ENCODE results near the gene ZNF836.
"Not testable (repeated sequence)": the region's sequence is repeated elsewhere in the genome, so short reads cannot be mapped to it uniquely, and the experiment has no call there.

ZNF836 gene

DNA sequence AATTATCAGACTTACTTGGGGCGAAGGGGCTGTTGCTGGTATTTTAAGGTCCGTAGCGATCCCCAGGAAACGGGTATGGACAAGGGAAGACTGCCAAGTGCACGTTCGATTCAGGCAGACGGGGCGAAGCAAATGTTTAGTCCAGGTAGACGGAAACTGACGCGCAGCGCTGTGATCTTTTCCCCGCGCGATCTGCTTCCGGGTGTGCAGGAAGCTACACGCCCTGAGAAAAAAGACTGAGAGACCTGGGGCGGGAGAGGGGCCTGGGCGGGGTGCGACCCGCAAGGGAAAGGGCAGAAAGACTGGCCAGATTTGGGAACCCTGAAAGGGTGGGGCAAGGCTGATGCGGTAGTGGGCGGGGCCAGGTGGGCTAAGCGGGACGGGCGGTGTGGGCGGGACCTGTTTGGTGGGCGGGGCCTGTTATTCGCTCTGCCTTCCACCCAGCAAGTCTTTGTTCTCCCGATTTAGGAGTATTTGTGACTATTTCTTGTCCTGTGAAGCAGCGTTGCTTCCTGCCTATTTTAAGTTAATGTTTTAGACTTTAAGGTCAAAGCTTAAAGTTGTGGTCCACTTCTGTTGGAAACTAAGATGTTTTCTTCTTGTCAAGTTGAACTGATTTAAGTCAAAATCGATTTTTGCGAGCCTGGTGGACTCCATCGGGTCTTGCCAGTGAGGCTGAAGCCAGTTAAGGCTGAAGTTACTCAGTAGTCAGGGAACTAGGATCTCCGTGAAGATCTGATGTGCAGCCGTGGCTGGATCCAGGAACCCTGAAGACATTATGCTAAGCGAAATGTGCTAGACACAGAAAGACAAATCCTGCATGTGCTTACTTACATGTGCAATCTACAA is at the start of gene ZNF836:
TSS of gene ZNF836 (minus strand) at position 301 of the 849 bp plus-strand sequence. CDS start 3,549 bp downstream, outside the sequence.
- DNase-seq: peak; percentile 95

DNA sequence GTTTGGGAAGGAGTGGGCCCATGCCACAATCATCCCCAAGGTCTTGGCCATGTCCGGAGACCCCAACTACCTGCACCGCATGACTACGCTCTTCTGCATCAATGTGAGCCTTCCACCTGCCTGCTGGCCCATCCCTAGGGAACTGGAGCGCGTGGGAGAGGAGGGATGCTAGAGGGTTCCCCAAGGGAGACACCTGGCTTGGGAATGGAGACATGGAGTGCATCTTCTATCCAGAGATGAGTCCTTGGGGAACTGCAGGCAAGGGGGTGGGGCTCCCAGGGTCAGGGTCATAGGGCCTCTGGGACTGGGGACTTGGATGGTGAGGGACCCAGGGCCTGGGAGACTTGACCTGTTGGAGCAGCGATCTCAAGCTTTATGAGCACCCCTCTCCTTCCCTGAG is 49.6 kb upstream of the ZNF836 start:
- no peak for DNase-seq

- DNase-seq: no peak
Observed at GRCh38 chr19:52219611-52220010, 48.2 kb upstream of the ZNF836 start.

- peak; percentile 54 for DNase-seq
Observed at GRCh38 chr19:52217576-52217975, 46.2 kb upstream of the ZNF836 start.

DNA sequence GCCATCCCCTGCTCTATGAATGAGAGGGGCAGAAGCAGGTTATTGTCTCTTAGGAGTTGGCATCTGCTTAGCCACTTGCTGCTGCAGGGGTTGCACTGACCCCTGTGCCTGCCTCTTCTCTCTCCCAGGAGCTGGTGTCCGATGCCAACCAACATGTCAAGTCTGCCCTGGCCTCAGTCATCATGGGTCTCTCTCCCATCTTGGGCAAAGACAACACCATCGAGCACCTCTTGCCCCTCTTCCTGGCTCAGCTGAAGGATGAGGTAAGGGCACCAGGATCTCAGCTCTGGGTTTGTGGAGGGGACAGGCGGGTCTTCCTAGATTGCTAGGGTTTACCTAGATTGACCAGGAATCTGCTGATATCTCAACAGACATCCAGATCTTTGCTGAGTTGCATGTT is 45.0 kb upstream of the ZNF836 start:
- DNase-seq: peak; percentile 30

GRCh38 chr19:52214241-52214640 is 42.8 kb upstream of the ZNF836 start:
- peak; percentile 22 for DNase-seq

DNA sequence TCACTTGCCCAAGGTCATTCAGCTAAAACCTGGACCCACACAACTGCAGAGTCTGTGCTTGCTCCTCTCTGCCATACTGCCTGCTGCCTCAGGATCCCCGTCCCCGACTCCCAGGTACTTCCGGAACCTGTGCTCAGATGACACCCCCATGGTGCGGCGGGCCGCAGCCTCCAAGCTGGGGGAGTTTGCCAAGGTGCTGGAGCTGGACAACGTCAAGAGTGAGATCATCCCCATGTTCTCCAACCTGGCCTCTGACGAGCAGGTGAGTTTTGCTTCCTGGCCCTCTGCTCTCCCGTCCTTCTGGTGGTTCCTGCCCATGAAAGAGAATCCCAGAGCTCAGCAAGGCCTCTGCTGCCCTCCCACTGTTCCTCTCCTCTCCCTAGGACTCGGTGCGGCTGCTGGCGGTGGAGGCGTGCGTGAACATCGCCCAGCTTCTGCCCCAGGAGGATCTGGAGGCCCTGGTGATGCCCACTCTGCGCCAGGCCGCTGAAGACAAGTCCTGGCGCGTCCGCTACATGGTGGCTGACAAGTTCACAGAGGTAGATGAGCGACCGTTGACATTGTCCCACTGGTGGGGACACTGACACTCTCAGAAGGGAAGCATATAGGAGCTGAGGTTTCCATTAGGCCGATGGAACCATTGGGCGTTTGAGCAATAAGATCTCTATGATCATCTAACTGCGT is 41.3 kb upstream of the ZNF836 start:
- DNase-seq: peak; percentile 38

DNA sequence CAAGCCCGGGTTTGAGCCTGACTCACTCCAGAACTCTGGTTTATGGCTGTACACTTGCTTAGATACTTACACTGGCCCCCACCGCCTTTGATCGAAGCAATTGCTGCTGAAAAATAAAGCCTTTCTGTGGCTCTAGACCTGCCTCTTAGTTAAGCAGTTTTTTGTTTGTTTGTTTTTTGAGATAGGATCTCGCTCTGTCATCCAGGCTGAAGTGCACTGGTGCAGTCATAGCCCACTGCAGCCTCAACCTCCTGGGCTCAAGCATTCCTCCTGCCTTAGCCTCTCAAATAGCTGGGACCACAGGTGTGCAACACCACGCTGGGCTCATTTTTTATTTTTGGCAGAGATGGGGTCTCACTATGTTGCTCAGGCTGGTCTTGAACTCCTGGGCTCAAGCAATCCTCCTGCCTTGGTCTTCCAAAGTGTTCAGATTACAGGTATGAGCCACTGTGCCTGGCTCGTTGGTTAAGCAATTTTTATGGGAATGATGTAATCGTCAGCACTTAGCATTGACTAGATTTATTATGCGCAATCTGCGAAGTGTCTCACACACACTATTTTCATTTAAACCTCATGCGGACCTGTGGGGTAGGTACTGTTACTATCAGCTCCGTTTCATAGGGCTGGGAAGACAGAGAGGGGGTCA is 40.6 kb upstream of the ZNF836 start:
- DNase-seq: peak; percentile 44

DNA sequence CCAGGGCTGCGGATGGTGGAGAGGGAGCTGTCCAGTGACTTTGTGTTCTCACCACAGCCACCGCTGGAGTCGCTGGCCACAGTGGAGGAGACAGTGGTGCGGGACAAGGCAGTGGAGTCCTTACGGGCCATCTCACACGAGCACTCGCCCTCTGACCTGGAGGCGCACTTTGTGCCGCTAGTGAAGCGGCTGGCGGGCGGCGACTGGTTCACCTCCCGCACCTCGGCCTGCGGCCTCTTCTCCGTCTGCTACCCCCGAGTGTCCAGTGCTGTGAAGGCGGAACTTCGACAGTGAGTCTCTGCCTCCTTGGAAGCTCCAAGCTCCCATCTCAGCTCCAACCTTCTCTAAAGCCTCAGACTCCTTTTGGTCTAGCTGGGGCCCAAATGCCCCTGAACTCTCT is 39.8 kb upstream of the ZNF836 start:
- peak; percentile 50 for DNase-seq

- no peak for DNase-seq
Observed at GRCh38 chr19:52206481-52206880, 35.1 kb upstream of the ZNF836 start.

DNA sequence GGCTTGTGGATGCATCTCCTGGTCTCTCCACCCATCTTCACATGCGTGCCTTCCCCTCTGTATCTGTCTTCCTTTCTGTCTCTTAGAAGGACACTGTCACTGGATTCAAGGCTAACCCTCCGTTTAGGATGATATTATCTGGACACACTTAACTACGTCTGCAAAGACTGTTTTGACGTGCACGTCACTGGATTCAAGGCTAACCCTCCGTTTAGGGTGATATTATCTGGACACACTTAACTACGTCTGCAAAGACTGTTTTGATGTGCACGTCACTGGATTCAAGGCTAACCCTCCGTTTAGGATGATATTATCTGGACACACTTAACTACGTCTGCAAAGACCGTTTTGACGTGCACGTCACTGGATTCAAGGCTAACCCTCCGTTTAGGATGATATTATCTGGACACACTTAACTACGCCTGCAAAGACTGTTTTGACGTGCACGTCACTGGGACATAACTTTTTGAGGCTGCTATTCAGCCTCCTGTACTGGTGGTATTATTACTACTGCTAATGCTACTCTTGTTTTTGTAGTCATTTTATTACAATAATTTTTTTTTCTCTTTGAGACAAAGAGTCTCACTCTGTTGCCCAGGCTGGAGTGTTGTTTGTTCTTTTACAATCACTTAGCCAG is 29.5 kb upstream of the ZNF836 start:
- not testable (repeated sequence) for DNase-seq

DNA sequence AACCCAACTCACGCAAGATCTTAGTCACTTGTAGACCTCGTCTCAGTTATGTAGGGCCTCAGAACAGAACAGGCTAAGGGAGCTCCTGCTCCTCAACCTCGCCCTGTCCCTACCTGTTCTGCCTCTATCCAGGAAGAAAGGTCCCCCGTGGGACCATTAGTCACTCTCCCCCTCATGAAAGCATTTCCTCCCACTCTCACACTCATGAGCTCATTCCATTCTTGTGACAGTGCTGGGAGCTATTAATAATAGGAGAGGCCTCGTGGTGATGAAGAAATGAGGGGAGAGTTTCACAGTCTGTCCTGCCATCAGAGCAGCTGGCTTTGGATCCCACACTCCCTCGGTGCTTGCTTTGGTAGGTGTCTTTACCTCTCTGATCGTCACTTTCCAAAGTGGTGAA is 28.6 kb upstream of the ZNF836 start:
- no peak for DNase-seq

GRCh38 chr19:52198678-52199077 is 27.3 kb upstream of the ZNF836 start:
- no peak for DNase-seq

DNA sequence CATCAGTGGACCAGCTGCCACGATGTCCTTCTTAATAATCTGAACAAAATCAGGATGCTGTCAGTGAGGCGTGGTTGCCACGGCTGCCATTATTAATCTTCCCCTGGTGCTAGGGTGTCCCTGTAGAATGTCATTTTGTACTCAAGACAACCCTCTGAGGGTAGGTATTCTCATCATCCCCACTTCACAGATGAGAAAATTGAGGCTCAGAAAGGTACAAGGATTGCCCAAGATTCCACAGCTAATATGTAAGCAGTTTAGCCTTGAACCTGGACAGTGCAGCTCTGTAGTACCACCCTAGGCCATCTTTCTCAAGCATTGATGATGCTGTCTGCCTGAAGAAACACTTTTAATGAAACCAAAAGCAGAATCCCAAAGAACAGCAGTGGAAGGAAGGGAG is 26.5 kb upstream of the ZNF836 start:
- DNase-seq: no peak

DNA sequence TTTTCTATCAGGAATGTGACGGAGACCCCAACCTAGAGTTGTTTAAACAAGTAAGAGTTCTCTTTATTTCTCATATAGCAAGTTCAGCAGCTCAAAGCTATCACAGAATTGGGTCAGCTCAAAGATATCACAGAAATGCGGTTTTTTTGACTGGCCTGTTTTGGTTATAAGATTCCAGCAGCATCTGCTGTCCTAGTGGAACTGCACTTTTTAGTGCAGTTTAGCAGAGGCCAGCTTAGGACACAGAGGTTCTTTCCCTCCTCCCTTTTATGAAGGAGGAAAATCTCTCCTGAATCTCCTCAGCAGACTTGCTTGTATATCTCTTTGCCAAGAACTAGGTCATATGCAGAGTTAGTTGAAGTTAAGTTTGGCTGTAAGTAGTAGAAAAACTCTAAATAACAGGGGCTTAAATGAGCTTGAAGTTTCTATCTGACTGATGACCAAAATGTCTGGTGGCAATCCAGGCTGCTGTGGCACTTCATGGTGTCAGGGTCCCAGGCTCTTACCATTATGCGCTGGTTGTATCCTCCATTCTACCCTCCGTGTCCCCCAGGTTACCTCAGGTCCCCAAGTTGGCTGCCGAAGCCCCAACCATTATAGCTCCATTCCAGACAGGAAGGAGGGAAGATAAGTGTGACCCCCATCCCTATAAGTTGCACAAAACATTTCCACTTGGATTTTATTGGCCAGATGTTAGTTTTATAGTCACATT is 25.0 kb upstream of the ZNF836 start:
- no peak for DNase-seq

GRCh38 chr19:52191951-52192350 is 20.5 kb upstream of the ZNF836 start:
- no peak for DNase-seq

DNA sequence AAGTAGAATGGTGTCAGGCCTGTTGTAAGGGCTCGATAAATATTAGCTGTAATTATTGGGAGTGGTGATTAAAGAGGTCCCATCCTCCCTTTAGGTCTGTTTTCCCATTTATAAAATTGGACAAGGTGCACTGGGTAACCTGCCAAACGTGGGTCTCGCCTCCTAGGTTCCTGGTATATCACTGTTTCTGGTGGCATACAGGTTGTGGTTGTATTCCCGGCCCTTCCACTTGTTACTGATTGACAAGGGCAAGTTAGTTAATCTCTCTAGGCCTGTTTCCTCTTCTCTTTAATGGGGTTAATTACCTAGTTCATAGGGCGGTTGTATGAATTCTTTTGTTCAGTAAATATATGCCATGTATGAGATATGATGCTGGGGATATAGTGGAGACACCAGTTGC is 20.0 kb upstream of the ZNF836 start:
- DNase-seq: no peak

- no peak for DNase-seq
Observed at GRCh38 chr19:52190487-52191293, 19.3 kb upstream of the ZNF836 start.

- DNase-seq: peak; percentile 99
Observed at GRCh38 chr19:52189735-52190486, 18.5 kb upstream of the ZNF836 start, which contains the start of gene PPP2R1A. TSS of gene PPP2R1A (plus strand) at chr19:52190052. CDS start at chr19:52190097, 45 bp downstream.

DNA sequence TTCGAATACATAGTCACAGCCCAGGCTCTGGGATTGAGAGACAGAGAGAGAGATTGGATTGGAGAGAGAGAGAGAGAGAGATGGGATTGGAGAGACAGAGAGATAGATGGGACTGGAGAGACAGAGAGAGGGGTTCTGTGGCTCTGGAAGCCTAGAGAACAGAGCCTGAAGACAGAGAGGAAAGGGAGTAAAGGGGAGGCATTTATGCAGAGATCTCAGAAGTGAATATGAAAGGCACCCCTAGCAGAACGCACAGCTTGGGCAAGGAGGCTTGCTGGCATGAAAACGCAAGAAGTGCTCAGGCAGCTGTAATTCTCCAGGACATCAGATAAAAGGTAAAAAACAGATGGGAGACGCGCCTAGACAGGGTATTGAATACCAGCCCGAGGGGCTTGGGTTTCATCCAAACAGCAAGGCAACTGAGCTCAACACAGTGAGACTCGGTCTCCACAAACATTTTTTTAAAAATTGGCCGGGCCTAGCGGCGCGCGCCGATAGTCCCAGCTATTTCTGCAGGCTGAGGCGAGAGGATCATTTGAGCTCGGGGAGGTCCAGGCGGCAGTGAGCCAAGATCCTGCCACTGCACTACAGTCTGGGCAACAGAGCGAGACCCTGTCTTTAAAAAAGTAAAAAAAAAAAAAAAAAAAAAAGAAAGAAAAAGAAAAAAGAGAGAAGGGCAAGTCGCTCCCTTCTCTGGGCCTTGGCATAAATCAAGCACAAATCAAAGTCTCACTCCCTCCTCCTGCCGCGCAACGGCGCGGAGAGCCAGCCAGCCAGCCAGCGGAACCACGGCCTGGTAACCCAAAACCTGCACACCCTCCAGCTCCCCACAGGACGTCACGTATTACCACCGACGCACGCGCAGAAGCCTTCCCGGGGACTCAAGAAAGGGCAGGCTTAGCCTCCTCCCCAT is 17.7 kb upstream of the ZNF836 start:
- DNase-seq: no peak
